ENCODE data around the gene SYNE1. TPM values are rescaled to one million over a fixed set of nuclear protein-coding genes. Genes with fewer than 3 reads are reported as not detected.
"Not testable (repeated sequence)": the region's sequence is repeated elsewhere in the genome, so short reads cannot be mapped to it uniquely, and the experiment has no call there.

Gene SYNE1
- total RNA-seq, 1 donor from 2014 or later: 316 TPM

- peak; percentile 79 for DNase-seq
These were observed 158.7 kb downstream of the SYNE1 start for GRCh38 chr6:152478377-152479010.

- no peak for DNase-seq
These were observed 162.8 kb downstream of the SYNE1 start for GRCh38 chr6:152474354-152474753.

GRCh38 chr6:152472325-152472724, 164.8 kb downstream of the SYNE1 start:
- DNase-seq: no peak

GRCh38 chr6:152471456-152472265, 165.5 kb downstream of the SYNE1 start:
- no peak for DNase-seq

GRCh38 chr6:152463164-152463563, 174.0 kb downstream of the SYNE1 start:
- no peak for DNase-seq

GRCh38 chr6:152462716-152463115, 174.4 kb downstream of the SYNE1 start:
- DNase-seq: no peak

GRCh38 chr6:152461556-152461955, 175.6 kb downstream of the SYNE1 start:
- DNase-seq: no peak

GRCh38 chr6:152458648-152459644, 178.2 kb downstream of the SYNE1 start:
- no peak for DNase-seq

GRCh38 chr6:152457949-152458624, 179.1 kb downstream of the SYNE1 start:
- no peak for DNase-seq

GRCh38 chr6:152454003-152454402, 183.2 kb downstream of the SYNE1 start:
- no peak for DNase-seq

- no peak for DNase-seq
These were observed 183.7 kb downstream of the SYNE1 start for GRCh38 chr6:152453421-152453820.

GRCh38 chr6:152452639-152453038, 184.5 kb downstream of the SYNE1 start:
- no peak for DNase-seq

- no peak for DNase-seq
These were observed 186.6 kb downstream of the SYNE1 start for GRCh38 chr6:152450519-152450918.

GRCh38 chr6:152441902-152442301, 195.3 kb downstream of the SYNE1 start:
- DNase-seq: no peak

- DNase-seq: no peak
These were observed 201.3 kb downstream of the SYNE1 start for GRCh38 chr6:152435816-152436215.

GRCh38 chr6:152432758-152433157, 204.4 kb downstream of the SYNE1 start:
- DNase-seq: no peak

- no peak for DNase-seq
These were observed 209.0 kb downstream of the SYNE1 start for GRCh38 chr6:152428126-152428525.

- DNase-seq: no peak
These were observed 210.9 kb downstream of the SYNE1 start for GRCh38 chr6:152426276-152426675.

- DNase-seq: no peak
These were observed 213.7 kb downstream of the SYNE1 start for GRCh38 chr6:152423216-152424103.

GRCh38 chr6:152421496-152421895, 215.7 kb downstream of the SYNE1 start:
- not testable (repeated sequence) for DNase-seq

GRCh38 chr6:152420696-152421095, 216.5 kb downstream of the SYNE1 start:
- DNase-seq: no peak

Measured in occipital lobe (tissue), 2 donors.